ENCODE results near the gene SDSL. TPM values are rescaled to one million over a fixed set of nuclear protein-coding genes. Genes with fewer than 3 reads are reported as not detected.

The SDSL gene
- total RNA-seq, 4 donors from 2014 or later, result 0.48 to 3.1 (median 1.5) TPM; not detected in 1

GRCh38 chr12:113461666-113462065, 39.5 kb downstream of the SDSL start:
- H3K27ac ChIP-seq, result no peak overlapping the region
- H3K9me3 ChIP-seq, result no peaks in the 10 kb centered on the region
- H3K4me3 ChIP-seq, result no peak overlapping the region
- no peak for TF ChIP-seq POLR2A (IDR thresholded peaks at IDR 0.05)
- peak in 1 of 6 experiments; percentile 32 for TF ChIP-seq CTCF (IDR thresholded peaks at IDR 0.05)
- DNase-seq, result no peak
- intact Hi-C loops (cut with DNase I), result loop anchor here (10.0 kb wide), 1 partner anchor 453 kb away; no protein-coding TSS in a partner anchor
- H3K36me3 ChIP-seq, result no peaks in the 10 kb centered on the region
- peaks cover 20 to 44% (median 27%) of the 10 kb centered on the region in 3 donors for H3K4me1 ChIP-seq
- H3K27me3 ChIP-seq, result peaks cover 30 to 98% (median 38%) of the 10 kb centered on the region in 4 donors
- WGBS, 2 donors, result 30 to 40% methylated on average over 5 of the region's 5 CpGs

GRCh38 chr12:113462117-113462774, 40.1 kb downstream of the SDSL start:
- peak overlapping the region in 3 of 4 donors; percentile 13 to 55 (median 35) for H3K4me3 ChIP-seq
- peaks cover 30 to 98% (median 41%) of the 10 kb centered on the region in 4 donors for H3K27me3 ChIP-seq
- intact Hi-C loops (cut with DNase I), result loop anchor here (10.0 kb wide), 1 partner anchor 453 kb away; no protein-coding TSS in a partner anchor

GRCh38 chr12:113462998-113463745, 41.0 kb downstream of the SDSL start:
- Histone ChIP-seq H3K36me3 (no peaks in the 10 kb centered on the region), H3K27me3 (peaks cover 35 to 98% (median 50%) of the 10 kb centered on the region in 4 donors), H3K4me3 (peak overlapping the region in 3 of 4 donors; percentile 13 to 55 (median 35)), H3K9me3 (no peaks in the 10 kb centered on the region), H3K27ac (no peak overlapping the region), H3K4me1 (peaks cover 20 to 59% (median 38%) of the 10 kb centered on the region in 3 donors)
- intact Hi-C loops (cut with DNase I), result loop anchor here (10.0 kb wide), 1 partner anchor 452 kb away; no protein-coding TSS in a partner anchor
- no peak for DNase-seq
- TF ChIP-seq POLR2A (IDR thresholded peaks at IDR 0.05) (no peak), CTCF (IDR thresholded peaks at IDR 0.05) (no peak)
- 6 to 22% methylated on average over 12 to 23 of the region's 91 CpGs for WGBS, 2 donors

More at GRCh38 chr12:113462117-113462774, 40.1 kb downstream of the SDSL start:
- WGBS, 2 donors, result 10% methylated on average over 23 to 25 of the region's 25 CpGs
- no peak for DNase-seq
- TF ChIP-seq CTCF (IDR thresholded peaks at IDR 0.05), result peak in 5 of 6 experiments; percentile 62 to 83 (median 72)
- no peak for TF ChIP-seq POLR2A (IDR thresholded peaks at IDR 0.05)
- Histone ChIP-seq H3K36me3 (no peaks in the 10 kb centered on the region), H3K4me1 (peaks cover 20 to 50% (median 29%) of the 10 kb centered on the region in 3 donors), H3K9me3 (no peaks in the 10 kb centered on the region), H3K27ac (no peak overlapping the region)

GRCh38 chr12:113463746-113464451, 41.7 kb downstream of the SDSL start:
- H3K27ac ChIP-seq, result no peak overlapping the region
- DNase-seq, result no peak
- peaks cover 20 to 63% (median 40%) of the 10 kb centered on the region in 3 donors for H3K4me1 ChIP-seq
- no peaks in the 10 kb centered on the region for H3K36me3 ChIP-seq
- WGBS, 2 donors, result 5 to 12% methylated on average over 43 to 48 of the region's 57 CpGs
- H3K9me3 ChIP-seq, result no peaks in the 10 kb centered on the region
- intact Hi-C loops (cut with DNase I), result loop anchor here (10.0 kb wide), 1 partner anchor 451 kb away; no protein-coding TSS in a partner anchor
- no peak for TF ChIP-seq CTCF (IDR thresholded peaks at IDR 0.05)
- no peak for TF ChIP-seq POLR2A (IDR thresholded peaks at IDR 0.05)
- H3K27me3 ChIP-seq, result peaks cover 39 to 98% (median 53%) of the 10 kb centered on the region in 4 donors
- H3K4me3 ChIP-seq, result peak overlapping the region in 2 of 4 donors; percentile 35 to 55

Data from esophagus squamous epithelium (tissue), 5 donors.